Right cardiac atrium (tissue), 5 donors: ENCODE results near the gene ARMC10. TPM values are rescaled to one million over a fixed set of nuclear protein-coding genes. Genes with fewer than 3 reads are reported as not detected.
"Not testable (repeated sequence)": the region's sequence is repeated elsewhere in the genome, so short reads cannot be mapped to it uniquely, and the experiment has no call there.

Experiments used
- ATAC-seq, 2 donors: fragments of 200-7000 bp; cut with Tn5 transposase; one replicate each; pipeline versions ENCODE4 v1.8.0 to v1.9.1; 2020; ENCODE audit warnings: moderate library complexity in 2 of 2, mild to moderate bottlenecking in 1 of 2
- DNase-seq, 3 donors: peaks; one replicate each; pipeline ENCODE4 v3.0.0-alpha.2; 2020
- H3K27ac ChIP-seq: one replicate; pipeline ENCODE4 v1.5.1; 2013; ENCODE audit warnings: mild to moderate bottlenecking, low read length, control low read depth, moderate library complexity
- H3K27me3 ChIP-seq: one replicate; pipeline ENCODE4 v1.6.1; 2013; ENCODE audit not compliant: control insufficient read depth, insufficient read depth
- H3K4me1 ChIP-seq: one replicate; pipeline ENCODE4 v1.6.1; 2013; ENCODE audit warnings: low read length; ENCODE audit not compliant: control insufficient read depth, insufficient read depth
- H3K4me3 ChIP-seq: one replicate; pipeline ENCODE4 v1.5.1; 2013; ENCODE audit warnings: low read length, control low read depth
- H3K9me3 ChIP-seq: one replicate; pipeline ENCODE4 v1.6.1; 2013; ENCODE audit warnings: low read length; ENCODE audit not compliant: control insufficient read depth
- WGBS: extraction: QIAGEN DNeasy Blood & Tissue Kit; methylation state at CpG from one replicate; pipeline ENCODE4 v1.1.7; 2013; 5-methylcytosine and 5-hydroxymethylcytosine counted together
- intact Hi-C, 4 donors: fragments of 100-400 bp; cut with DNase I; formaldehyde crosslinking; loops; one replicate each; pipeline versions ENCODE4 v1.11.0 to v1.14.0; 2022 to 2023
- polyA plus RNA-seq: library from polyadenylated mRNA; stranded (reverse); fragments of 200-250 nt; gene quantifications from one replicate; pipeline ENCODE4 v1.2.3, GENCODE V29; 2013
- total RNA-seq, 4 donors: library from RNA; stranded (reverse); fragmentation: NEBNext Ultra II Directional; extraction: Animal tissue kit (Norgen Biotek cat#: 25700); gene quantifications; one replicate each; pipeline ENCODE4 v1.2.1, GENCODE V29; 2021
- donor health status: healthy with polysubstance abuse.
- donor health status: DM: no; HTN: yes; CAD: no.
- donor health status: DM: no; HTN: no; CAD: no.
- donor health status: DM: no; HTN: yes; CAD: no; lungs with severe emphysema.
- donor health status: DM: yes; HTN: yes; CAD: no.

ARMC10 gene
- total and polyA plus RNA-seq, 5 donors, result 14.7 to 23.8 (median 21.0) TPM

DNA sequence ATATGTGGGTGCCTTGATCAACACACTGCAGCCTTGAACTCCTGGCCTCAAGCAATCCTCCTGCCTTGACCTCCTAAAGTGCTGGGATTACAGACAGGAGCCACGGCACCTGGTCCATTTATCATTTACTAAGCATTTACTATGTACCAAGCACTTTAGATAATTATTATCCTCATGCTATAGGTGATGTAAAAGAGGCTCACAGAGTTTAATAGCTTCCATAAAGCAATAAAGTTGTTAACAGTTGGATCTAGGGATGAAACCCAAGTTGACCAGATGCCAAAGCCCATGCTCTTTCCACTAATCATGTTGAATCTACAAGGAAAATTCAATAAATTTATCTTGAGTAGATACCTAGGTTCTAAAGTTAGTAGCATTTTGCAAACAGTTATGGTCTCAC lies 68.9 kb downstream of the ARMC10 start:
- 95% methylated on average over 1 of the region's 1 CpG for WGBS

DNA sequence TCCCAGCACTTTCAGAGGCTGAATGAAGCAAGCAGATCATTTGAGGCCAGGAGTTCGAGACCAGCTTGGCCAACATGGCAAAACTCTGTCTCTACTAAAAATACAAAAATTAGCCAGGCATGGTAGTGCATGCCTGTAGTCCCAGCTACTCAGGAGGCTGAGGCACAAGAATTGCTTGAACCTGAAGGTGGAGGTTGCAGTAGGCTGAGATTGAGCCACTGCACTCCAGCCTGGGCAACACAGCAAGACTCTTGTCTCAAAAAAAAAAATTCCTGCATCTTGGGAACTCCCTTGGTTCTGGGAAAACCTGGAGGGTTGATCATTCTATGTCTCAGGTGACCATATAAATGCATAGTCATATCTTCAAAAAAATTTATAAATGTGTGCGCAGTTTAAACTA lies 69.8 kb downstream of the ARMC10 start:
- 99% methylated on average over 2 of the region's 2 CpGs for WGBS
- H3K27me3 ChIP-seq, H3K4me3 ChIP-seq, H3K9me3 ChIP-seq, DNase-seq, ATAC-seq, H3K4me1 ChIP-seq, H3K27ac ChIP-seq, intact Hi-C loops: not testable (repeated sequence)

More for the DNA sequence above, 68.9 kb downstream of the ARMC10 start:
- no peak for DNase-seq
- Histone ChIP-seq H3K27me3 (no peaks in the 10 kb centered on the region), H3K4me3 (no peak overlapping the region), H3K4me1 (peaks cover 2% of the 10 kb centered on the region), H3K9me3 (no peaks in the 10 kb centered on the region), H3K27ac (no peak overlapping the region)
- intact Hi-C loops, result no loop called here
- no peak for ATAC-seq

DNA sequence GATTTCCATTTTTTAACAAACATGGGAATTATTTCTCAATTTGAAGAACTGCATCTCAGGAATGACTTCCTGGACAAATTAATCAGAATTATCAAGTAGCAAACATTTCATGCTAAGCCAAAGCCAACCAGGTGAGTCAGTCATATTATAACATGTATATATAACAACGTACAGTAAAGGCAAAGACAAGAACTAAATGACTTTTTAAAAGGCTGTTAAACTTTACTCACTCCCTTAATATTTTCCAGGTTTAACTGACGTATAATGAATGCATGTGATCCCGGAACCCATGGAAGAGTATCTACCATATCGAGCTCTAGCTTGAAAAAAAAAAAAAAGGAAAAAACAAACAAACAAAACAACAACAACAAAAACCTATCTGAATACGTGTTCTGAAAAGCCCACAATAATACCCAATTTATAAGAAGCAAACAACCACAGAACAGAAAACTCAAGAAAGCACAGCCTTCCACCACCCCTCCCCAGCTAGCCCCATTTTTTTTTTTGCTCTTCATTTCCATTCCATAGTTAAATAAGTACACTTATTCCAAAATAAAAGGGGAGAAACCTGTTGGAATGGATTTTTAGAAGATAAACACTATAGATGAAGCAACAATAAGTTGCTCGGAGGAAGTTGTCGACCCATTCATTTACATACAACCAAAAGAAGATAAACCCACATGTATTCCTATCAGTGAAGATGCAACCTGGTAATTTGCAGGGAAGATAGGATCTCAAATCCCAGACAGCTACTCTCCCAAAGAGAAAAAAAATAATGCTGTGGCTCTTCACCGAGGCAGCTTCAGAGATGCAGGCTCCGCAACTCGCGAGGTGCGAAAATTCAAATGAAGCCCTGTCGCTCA lies 73.4 kb downstream of the ARMC10 start:
- Histone ChIP-seq H3K4me1 (peaks cover 2% of the 10 kb centered on the region), H3K27ac (peak overlapping the region; percentile 99), H3K4me3 (peak overlapping the region; percentile 89), H3K27me3 (no peaks in the 10 kb centered on the region), H3K9me3 (no peaks in the 10 kb centered on the region)
- intact Hi-C loops, result no loop called here
- DNase-seq, result no peak
- no peak for ATAC-seq
- 1% methylated on average over 13 of the region's 13 CpGs for WGBS

Other genes starting within 250 kb of the ARMC10 start
- gene LRRC17, start 162.1 kb upstream of the ARMC10 start, total RNA-seq, result 1 to 10 TPM; 3.0 to 6.7 (median 4.9) TPM
- gene LRRC17, start 162.1 kb upstream of the ARMC10 start, polyA plus RNA-seq, result 6.2 TPM
- gene FBXL13, start 344 bp upstream of the ARMC10 start, total RNA-seq, result 1 to 10 TPM in 1 of 4 donors, under 1 TPM in 3; 0.34 to 1.3 (median 0.68) TPM
- 0.07 TPM for gene FBXL13, start 344 bp upstream of the ARMC10 start, polyA plus RNA-seq
- gene NAPEPLD, start 74.0 kb downstream of the ARMC10 start, total RNA-seq, result 10 to 100 TPM in 1 of 4 donors, 1 to 10 TPM in 3; 6.3 to 12.5 (median 8.4) TPM
- gene NAPEPLD, start 74.0 kb downstream of the ARMC10 start, polyA plus RNA-seq, result 4.1 TPM
- gene PMPCB, start 222.3 kb downstream of the ARMC10 start, total RNA-seq, result 10 to 100 TPM; 58.2 to 72.9 (median 59.6) TPM
- 75.3 TPM for gene PMPCB, start 222.3 kb downstream of the ARMC10 start, polyA plus RNA-seq